ENCODE data around the gene MAML3. TPM values are rescaled to one million over a fixed set of nuclear protein-coding genes. Genes with fewer than 3 reads are reported as not detected.

The MAML3 gene
- total RNA-seq, 1 donor from 2014 or later: 8.1 TPM

GRCh38 chr4:139756391-139757180 is 397.4 kb downstream of the MAML3 start:
- H3K79me2 ChIP-seq (ENCODE audit: insufficient read depth, low read length): no peaks in the 10 kb centered on the region
- Mint-ChIP-seq H3K27me3 (ENCODE audit: low read depth, unreplicated experiment) (no peaks in the 10 kb centered on the region), H3K27ac (ENCODE audit: unreplicated experiment) (no peak overlapping the region), H3K4me1 (ENCODE audit: low read depth, unreplicated experiment) (no peaks in the 10 kb centered on the region), H3K9me3 (ENCODE audit: unreplicated experiment) (no peaks in the 10 kb centered on the region), H3K36me3 (ENCODE audit: low read depth, unreplicated experiment) (no peaks in the 10 kb centered on the region), H3K4me3 (ENCODE audit: unreplicated experiment) (no peak overlapping the region)
- H3K4me1 ChIP-seq (ENCODE audit: insufficient read depth, low read length): no peaks in the 10 kb centered on the region
- H3K4me3 ChIP-seq (ENCODE audit: insufficient read depth, low read depth, low read length): no peak overlapping the region
- H3K36me3 ChIP-seq (ENCODE audit: insufficient read depth, low read length): no peaks in the 10 kb centered on the region
- no peak for TF ChIP-seq EZH2 (IDR thresholded peaks at IDR 0.05; ENCODE audit: insufficient read depth, low read length)
- TF ChIP-seq CTCF (IDR thresholded peaks at IDR 0.05; ENCODE audit: insufficient read depth, low read depth, low read length): no peak
- no peak overlapping the region for H3K27ac ChIP-seq (ENCODE audit: low read depth, low read length)
- no peak overlapping the region for H2AFZ ChIP-seq (ENCODE audit: low read depth, low read length)
- no peak for DNase-seq (ENCODE audit: low read depth)
- H3K4me2 ChIP-seq (ENCODE audit: low read length): no peak overlapping the region
- H3K27me3 ChIP-seq (ENCODE audit: insufficient read depth, low read length): no peaks in the 10 kb centered on the region
- H3K9me3 ChIP-seq (ENCODE audit: insufficient read depth, low read depth, low read length): no peaks in the 10 kb centered on the region
- no peaks in the 10 kb centered on the region for H4K20me1 ChIP-seq (ENCODE audit: insufficient read depth, low read length)
- no peak overlapping the region for H3K9ac ChIP-seq (ENCODE audit: low read length)
- FAIRE-seq: no peak

- H3K27ac Mint-ChIP-seq (ENCODE audit: unreplicated experiment): no peak overlapping the region
- H3K4me1 Mint-ChIP-seq (ENCODE audit: low read depth, unreplicated experiment): peaks cover 6% of the 10 kb centered on the region
- H3K27me3 Mint-ChIP-seq (ENCODE audit: low read depth, unreplicated experiment): no peaks in the 10 kb centered on the region
- Histone ChIP-seq H3K4me2 (ENCODE audit: low read length) (no peak overlapping the region), H3K9me3 (ENCODE audit: insufficient read depth, low read depth, low read length) (no peaks in the 10 kb centered on the region), H3K9ac (ENCODE audit: low read length) (no peak overlapping the region), H3K79me2 (ENCODE audit: insufficient read depth, low read length) (no peaks in the 10 kb centered on the region), H3K27ac (ENCODE audit: low read depth, low read length) (no peak overlapping the region), H4K20me1 (ENCODE audit: insufficient read depth, low read length) (no peaks in the 10 kb centered on the region), H3K4me3 (ENCODE audit: insufficient read depth, low read depth, low read length) (no peak overlapping the region), H3K27me3 (ENCODE audit: insufficient read depth, low read length) (no peaks in the 10 kb centered on the region), H3K36me3 (ENCODE audit: insufficient read depth, low read length) (no peaks in the 10 kb centered on the region), H2AFZ (ENCODE audit: low read depth, low read length) (no peak overlapping the region), H3K4me1 (ENCODE audit: insufficient read depth, low read length) (no peaks in the 10 kb centered on the region)
- TF ChIP-seq CTCF (IDR thresholded peaks at IDR 0.05; ENCODE audit: insufficient read depth, low read depth, low read length) (no peak), EZH2 (IDR thresholded peaks at IDR 0.05; ENCODE audit: insufficient read depth, low read length) (no peak)
- DNase-seq (ENCODE audit: low read depth) (no peak), FAIRE-seq (no peak)
- no peaks in the 10 kb centered on the region for H3K9me3 Mint-ChIP-seq (ENCODE audit: unreplicated experiment)
- no peaks in the 10 kb centered on the region for H3K36me3 Mint-ChIP-seq (ENCODE audit: low read depth, unreplicated experiment)
- H3K4me3 Mint-ChIP-seq (ENCODE audit: unreplicated experiment): no peak overlapping the region
Measured at GRCh38 chr4:139754938-139755337, 399.0 kb downstream of the MAML3 start.

GRCh38 chr4:139753686-139754085 is 400.3 kb downstream of the MAML3 start:
- DNase-seq (ENCODE audit: low read depth) (no peak), FAIRE-seq (no peak)
- no peak for TF ChIP-seq CTCF (IDR thresholded peaks at IDR 0.05; ENCODE audit: insufficient read depth, low read depth, low read length)
- no peak for TF ChIP-seq EZH2 (IDR thresholded peaks at IDR 0.05; ENCODE audit: insufficient read depth, low read length)
- Mint-ChIP-seq H3K36me3 (ENCODE audit: low read depth, unreplicated experiment) (no peaks in the 10 kb centered on the region), H3K9me3 (ENCODE audit: unreplicated experiment) (no peaks in the 10 kb centered on the region), H3K27me3 (ENCODE audit: low read depth, unreplicated experiment) (no peaks in the 10 kb centered on the region), H3K4me3 (ENCODE audit: unreplicated experiment) (no peak overlapping the region), H3K27ac (ENCODE audit: unreplicated experiment) (no peak overlapping the region), H3K4me1 (ENCODE audit: low read depth, unreplicated experiment) (peaks cover 6% of the 10 kb centered on the region)
- H3K4me2 ChIP-seq (ENCODE audit: low read length): no peak overlapping the region
- H3K27ac ChIP-seq (ENCODE audit: low read depth, low read length): no peak overlapping the region
- H3K9ac ChIP-seq (ENCODE audit: low read length): no peak overlapping the region
- H3K27me3 ChIP-seq (ENCODE audit: insufficient read depth, low read length): no peaks in the 10 kb centered on the region
- no peaks in the 10 kb centered on the region for H3K36me3 ChIP-seq (ENCODE audit: insufficient read depth, low read length)
- no peak overlapping the region for H2AFZ ChIP-seq (ENCODE audit: low read depth, low read length)
- H3K9me3 ChIP-seq (ENCODE audit: insufficient read depth, low read depth, low read length): no peaks in the 10 kb centered on the region
- H3K4me1 ChIP-seq (ENCODE audit: insufficient read depth, low read length): no peaks in the 10 kb centered on the region
- H3K79me2 ChIP-seq (ENCODE audit: insufficient read depth, low read length): no peaks in the 10 kb centered on the region
- H4K20me1 ChIP-seq (ENCODE audit: insufficient read depth, low read length): no peaks in the 10 kb centered on the region
- no peak overlapping the region for H3K4me3 ChIP-seq (ENCODE audit: insufficient read depth, low read depth, low read length)

All from astrocyte (in vitro differentiated cells and primary cell).